Left colon (tissue), 2 donors: ENCODE data around the gene COL6A2. TPM values are rescaled to one million over a fixed set of nuclear protein-coding genes. Genes with fewer than 3 reads are reported as not detected.
A peak's percentile ranks its signal among the peaks of the same experiment; 100 is the strongest.

Source experiments
- ATAC-seq: fragments of 200-7000 bp; cut with Tn5 transposase; one replicate; pipeline ENCODE4 v1.9.1; 2020; ENCODE audit warnings: mild to moderate bottlenecking, moderate library complexity
- DNase-seq, 2 donors: peaks; one replicate each; pipeline ENCODE4 v3.0.0-alpha.2; 2020
- intact Hi-C, 2 donors: fragments of 100-400 bp; cut with DNase I in 1 of 2; cut with micrococcal nuclease in 1 of 2; formaldehyde crosslinking; loops; one replicate each; pipeline versions ENCODE4 v1.11.2 to v1.14.0; 2022; cut with DNase I, micrococcal nuclease
- total RNA-seq, 2 donors: library from RNA; stranded (reverse); fragmentation: NEBNext Ultra II Directional; extraction: Animal tissue kit (Norgen Biotek cat#: 25700); gene quantifications; one replicate each; pipeline ENCODE4 v1.2.1, GENCODE V29; 2021
- donor health status: DM: no; HTN: no; CAD: no.
- donor health status: DM: yes; HTN: yes; CAD: no.

Gene COL6A2
- total RNA-seq, 2 donors from 2014 or later, result 65.5 to 193 TPM

- intact Hi-C loops, result no loop called here
- no peak for ATAC-seq
- no peak for DNase-seq
Observed at GRCh38 chr21:46088189-46088588, 9.7 kb upstream of the COL6A2 start.

GRCh38 chr21:46089285-46089684 is 8.6 kb upstream of the COL6A2 start:
- DNase-seq (no peak), ATAC-seq (no peak)
- intact Hi-C loops, result no loop called here

- no peak for ATAC-seq
- no peak for DNase-seq
- intact Hi-C loops, result no loop called here
Observed at GRCh38 chr21:46091118-46091517, 6.8 kb upstream of the COL6A2 start.

- no peak for ATAC-seq
- intact Hi-C loops, result no loop called here
- no peak for DNase-seq
Observed at GRCh38 chr21:46091631-46092025, 6.3 kb upstream of the COL6A2 start.

GRCh38 chr21:46092026-46092764 is 5.7 kb upstream of the COL6A2 start:
- intact Hi-C loops, result no loop called here
- DNase-seq (peak in 1 of 2 donors; percentile 84), ATAC-seq (peak; percentile 46)

GRCh38 chr21:46092811-46093667 is 4.9 kb upstream of the COL6A2 start:
- intact Hi-C loops, result no loop called here
- ATAC-seq, result peak; percentile 6
- DNase-seq, result no peak

GRCh38 chr21:46093668-46094400 is 4.1 kb upstream of the COL6A2 start:
- DNase-seq, result peak in 1 of 2 donors; percentile 4
- intact Hi-C loops, result no loop called here
- ATAC-seq, result no peak

GRCh38 chr21:46094401-46095082 is 3.4 kb upstream of the COL6A2 start:
- no peak for ATAC-seq
- no peak for DNase-seq
- intact Hi-C loops, result no loop called here

GRCh38 chr21:46095083-46095719 is 2.7 kb upstream of the COL6A2 start:
- ATAC-seq (no peak), DNase-seq (peak in 1 of 2 donors; percentile 1)
- intact Hi-C loops, result no loop called here

- DNase-seq (peak in 1 of 2 donors; percentile 2), ATAC-seq (no peak)
- intact Hi-C loops, result no loop called here
Observed at GRCh38 chr21:46095814-46096595, 1.9 kb upstream of the COL6A2 start.

- ATAC-seq, result no peak
- DNase-seq, result peak in 1 of 2 donors; percentile 3
- intact Hi-C loops, result no loop called here
Observed at GRCh38 chr21:46096596-46097335, 1.1 kb upstream of the COL6A2 start.

- intact Hi-C loops, result no loop called here
- ATAC-seq (no peak), DNase-seq (peak in 1 of 2 donors; percentile 16)
Observed at GRCh38 chr21:46098303-46099141, 610 bp downstream of the COL6A2 start.

GRCh38 chr21:46099476-46099875 is 1.6 kb downstream of the COL6A2 start:
- peak; percentile 78 for ATAC-seq
- DNase-seq, result peak; percentile 38 to 44
- intact Hi-C loops, result no loop called here

- ATAC-seq (no peak), DNase-seq (peak in 1 of 2 donors; percentile 2)
- intact Hi-C loops, result loop anchor here in 1 of 2 donors (5.0 kb wide), 1 partner anchor 133 kb away; no protein-coding TSS in a partner anchor
Observed at GRCh38 chr21:46100020-46100419, 2.1 kb downstream of the COL6A2 start.

- intact Hi-C loops, result loop anchor here in 1 of 2 donors (5.0 kb wide), 1 partner anchor 133 kb away; no protein-coding TSS in a partner anchor
- ATAC-seq (no peak), DNase-seq (peak; percentile 0 to 5)
Observed at GRCh38 chr21:46100426-46100825, 2.5 kb downstream of the COL6A2 start.

- DNase-seq (no peak), ATAC-seq (no peak)
- intact Hi-C loops, result loop anchor here in 1 of 2 donors (5.0 kb wide), 1 partner anchor 134 kb away; no protein-coding TSS in a partner anchor
Observed at GRCh38 chr21:46100906-46101305, 3.0 kb downstream of the COL6A2 start.
